Measurements from ENCODE around the gene ENPP6. TPM values are rescaled to one million over a fixed set of nuclear protein-coding genes. Genes with fewer than 3 reads are reported as not detected.

ENPP6 gene
- total RNA-seq, 1 donor from 2014 or later: 0.41 TPM

DNA sequence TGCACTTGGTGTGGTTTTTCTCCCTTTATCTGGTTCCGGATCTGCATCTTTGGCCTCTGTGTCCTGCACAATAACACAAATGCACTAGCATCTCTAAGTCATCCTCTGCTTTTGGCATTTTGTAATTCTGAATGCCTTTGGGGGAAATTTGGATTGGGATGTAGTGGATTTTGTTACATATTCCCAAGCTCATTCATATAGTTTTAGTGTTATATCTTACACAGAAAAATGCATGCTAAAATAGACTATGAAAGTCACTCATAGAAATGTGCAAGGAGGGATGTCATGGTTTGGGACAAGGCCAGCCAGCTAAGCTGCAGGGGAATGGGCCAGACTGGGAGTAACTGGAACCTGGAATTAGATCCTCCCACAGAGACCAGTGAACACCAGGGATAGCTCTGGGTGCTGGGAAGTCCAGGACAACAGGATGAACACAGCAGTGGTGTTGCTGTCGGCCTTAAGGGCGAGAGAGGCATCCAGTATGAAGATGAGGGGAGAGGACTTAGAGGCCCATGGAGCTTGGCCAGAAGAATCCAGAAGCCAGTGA lies 20.1 kb downstream of the ENPP6 start:
- intact Hi-C loops (cut with micrococcal nuclease): no loop called here
- H3K36me3 Mint-ChIP-seq (ENCODE audit: low read depth): no peaks in the 10 kb centered on the region
- H3K27me3 Mint-ChIP-seq (ENCODE audit: low read depth): peaks cover 23% of the 10 kb centered on the region
- H3K4me1 Mint-ChIP-seq (ENCODE audit: low read depth): no peaks in the 10 kb centered on the region
- H3K27ac Mint-ChIP-seq: no peak overlapping the region
- H3K4me3 Mint-ChIP-seq (ENCODE audit: low read depth): no peak overlapping the region
- H3K9me3 Mint-ChIP-seq: no peaks in the 10 kb centered on the region
- no peak for DNase-seq (ENCODE audit: low spot score)

- no peaks in the 10 kb centered on the region for H3K36me3 Mint-ChIP-seq (ENCODE audit: low read depth)
- H3K4me1 Mint-ChIP-seq (ENCODE audit: low read depth): no peaks in the 10 kb centered on the region
- no peaks in the 10 kb centered on the region for H3K9me3 Mint-ChIP-seq
- peaks cover 22% of the 10 kb centered on the region for H3K27me3 Mint-ChIP-seq (ENCODE audit: low read depth)
- DNase-seq (ENCODE audit: low spot score): no peak
- H3K4me3 Mint-ChIP-seq (ENCODE audit: low read depth): no peak overlapping the region
- intact Hi-C loops (cut with micrococcal nuclease): no loop called here
- no peak overlapping the region for H3K27ac Mint-ChIP-seq
Measured at GRCh38 chr4:184196730-184197385, 20.8 kb downstream of the ENPP6 start.

DNA sequence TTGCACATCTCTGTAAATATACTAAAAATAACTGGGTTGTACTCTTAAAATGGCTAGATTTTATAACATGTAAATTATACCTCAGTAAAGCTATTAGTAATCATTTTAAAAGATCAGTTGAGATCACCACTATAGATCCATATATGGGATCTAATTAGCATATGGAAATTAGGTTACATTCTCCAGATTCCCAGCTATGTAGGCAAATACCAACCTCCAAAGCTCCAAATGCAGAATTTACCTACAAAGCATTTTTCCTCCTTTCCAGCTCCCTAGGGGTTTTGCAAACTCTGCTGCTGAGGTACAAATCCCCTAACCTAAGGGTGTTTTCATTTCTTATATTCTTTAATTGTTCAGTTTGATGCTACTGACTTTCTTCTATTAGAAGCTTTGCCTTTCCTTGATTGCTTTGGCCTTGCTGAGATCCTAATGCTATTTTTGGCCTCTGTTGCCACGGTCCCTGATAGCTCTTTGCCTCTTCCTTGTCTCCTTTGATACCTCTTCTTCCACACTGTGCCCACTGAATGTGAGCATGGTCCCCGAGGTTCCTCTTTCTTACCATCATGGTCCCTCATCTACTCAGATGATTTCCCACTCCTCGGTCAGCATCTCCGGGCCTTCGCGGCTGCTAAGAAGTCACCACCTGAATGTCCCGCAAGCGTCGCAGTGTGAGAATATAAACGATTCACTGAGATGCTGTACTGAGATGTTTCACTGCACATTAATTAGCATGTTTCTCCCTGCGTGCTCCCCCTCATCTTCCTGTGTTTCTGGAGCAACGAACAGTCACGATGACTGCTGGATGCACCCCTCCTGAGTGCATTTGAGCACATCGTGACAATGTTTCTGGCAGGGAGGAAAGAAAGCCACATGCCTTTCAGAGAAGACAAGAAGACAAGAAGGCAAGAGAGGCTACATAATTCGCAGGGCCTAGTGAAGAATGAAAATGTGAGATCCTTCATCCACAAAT lies 23.8 kb downstream of the ENPP6 start:
- intact Hi-C loops (cut with micrococcal nuclease): no loop called here
- peaks cover 34% of the 10 kb centered on the region for H3K27me3 Mint-ChIP-seq (ENCODE audit: low read depth)
- H3K4me3 Mint-ChIP-seq (ENCODE audit: low read depth): no peak overlapping the region
- H3K9me3 Mint-ChIP-seq: no peaks in the 10 kb centered on the region
- no peak for DNase-seq (ENCODE audit: low spot score)
- H3K4me1 Mint-ChIP-seq (ENCODE audit: low read depth): no peaks in the 10 kb centered on the region
- H3K36me3 Mint-ChIP-seq (ENCODE audit: low read depth): no peaks in the 10 kb centered on the region
- H3K27ac Mint-ChIP-seq: no peak overlapping the region

- Mint-ChIP-seq H3K4me1 (ENCODE audit: low read depth) (no peaks in the 10 kb centered on the region), H3K27ac (no peak overlapping the region), H3K27me3 (ENCODE audit: low read depth) (peaks cover 34% of the 10 kb centered on the region), H3K36me3 (ENCODE audit: low read depth) (no peaks in the 10 kb centered on the region), H3K9me3 (no peaks in the 10 kb centered on the region), H3K4me3 (ENCODE audit: low read depth) (no peak overlapping the region)
- intact Hi-C loops (cut with micrococcal nuclease): no loop called here
- no peak for DNase-seq (ENCODE audit: low spot score)
Measured at GRCh38 chr4:184192933-184193332, 24.7 kb downstream of the ENPP6 start.

DNA sequence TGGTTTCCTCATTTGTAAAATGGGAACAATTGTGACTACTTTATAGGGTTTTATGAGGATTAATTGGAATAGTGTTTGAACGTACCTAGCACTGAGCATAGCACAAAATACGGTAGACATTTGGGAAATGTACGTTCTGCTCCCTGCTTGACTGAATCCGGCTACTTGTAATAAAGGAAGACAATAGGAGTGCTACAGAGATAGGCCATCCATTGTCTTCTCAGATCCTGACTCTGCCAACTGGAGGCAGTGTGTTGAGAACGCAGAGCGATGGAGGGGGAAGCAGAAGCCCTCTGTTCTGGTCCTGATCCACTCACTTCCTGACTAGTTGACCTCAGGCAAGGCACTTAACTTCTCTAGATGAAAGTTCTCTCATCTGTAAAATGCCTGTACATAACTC lies 26.4 kb downstream of the ENPP6 start:
- Mint-ChIP-seq H3K4me1 (ENCODE audit: low read depth) (no peaks in the 10 kb centered on the region), H3K9me3 (no peaks in the 10 kb centered on the region), H3K27me3 (ENCODE audit: low read depth) (peaks cover 30% of the 10 kb centered on the region), H3K4me3 (ENCODE audit: low read depth) (no peak overlapping the region), H3K36me3 (ENCODE audit: low read depth) (no peaks in the 10 kb centered on the region), H3K27ac (no peak overlapping the region)
- intact Hi-C loops (cut with micrococcal nuclease): no loop called here
- DNase-seq (ENCODE audit: low spot score): no peak

DNA sequence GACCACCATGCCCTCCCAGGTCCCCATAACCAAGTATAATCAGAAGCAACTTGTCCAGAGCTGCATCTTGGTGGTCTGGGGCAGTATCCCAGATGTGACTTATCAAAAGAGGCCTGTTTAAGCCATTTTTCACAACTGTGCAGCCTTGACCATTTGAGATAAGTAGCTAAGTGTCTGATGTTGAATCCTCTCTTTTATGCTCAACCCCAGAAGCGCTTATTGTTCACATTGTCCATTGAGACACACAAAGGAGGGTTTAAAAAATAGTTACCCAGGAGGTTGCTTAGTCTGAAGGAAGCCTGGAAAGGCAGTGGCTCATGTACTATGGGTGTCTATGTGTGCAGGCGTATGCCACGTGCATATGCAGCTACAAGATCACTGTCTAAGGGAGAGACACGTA lies 27.0 kb downstream of the ENPP6 start:
- Mint-ChIP-seq H3K9me3 (no peaks in the 10 kb centered on the region), H3K4me3 (ENCODE audit: low read depth) (no peak overlapping the region), H3K27me3 (ENCODE audit: low read depth) (peaks cover 26% of the 10 kb centered on the region), H3K27ac (no peak overlapping the region), H3K36me3 (ENCODE audit: low read depth) (no peaks in the 10 kb centered on the region), H3K4me1 (ENCODE audit: low read depth) (no peaks in the 10 kb centered on the region)
- intact Hi-C loops (cut with micrococcal nuclease): no loop called here
- DNase-seq (ENCODE audit: low spot score): no peak

DNA sequence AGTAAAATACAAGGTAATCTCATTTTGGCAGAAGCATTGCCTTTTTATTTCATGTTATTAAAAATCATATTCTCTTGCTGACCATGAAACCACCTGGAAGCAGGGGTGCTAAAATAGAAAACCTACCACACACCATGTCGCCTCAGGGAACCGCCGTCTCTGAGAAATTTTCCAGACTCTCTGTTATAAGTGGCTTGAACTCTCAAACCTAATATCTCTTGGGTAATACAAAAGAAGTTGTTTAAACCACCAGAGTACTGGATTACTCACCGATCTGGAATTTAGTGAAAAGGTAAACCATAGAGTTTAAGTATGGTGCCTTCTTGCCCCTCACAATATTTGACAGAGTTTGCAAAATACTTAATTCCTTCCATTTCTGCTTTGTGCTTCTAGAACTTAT lies 27.7 kb downstream of the ENPP6 start:
- Mint-ChIP-seq H3K4me1 (ENCODE audit: low read depth) (no peaks in the 10 kb centered on the region), H3K9me3 (no peaks in the 10 kb centered on the region), H3K4me3 (ENCODE audit: low read depth) (no peak overlapping the region), H3K27ac (no peak overlapping the region), H3K27me3 (ENCODE audit: low read depth) (peaks cover 23% of the 10 kb centered on the region), H3K36me3 (ENCODE audit: low read depth) (no peaks in the 10 kb centered on the region)
- DNase-seq (ENCODE audit: low spot score): no peak
- intact Hi-C loops (cut with micrococcal nuclease): no loop called here

GRCh38 chr4:184188443-184189400 lies 29.0 kb downstream of the ENPP6 start:
- no peaks in the 10 kb centered on the region for H3K9me3 Mint-ChIP-seq
- H3K4me1 Mint-ChIP-seq (ENCODE audit: low read depth): no peaks in the 10 kb centered on the region
- peaks cover 24% of the 10 kb centered on the region for H3K27me3 Mint-ChIP-seq (ENCODE audit: low read depth)
- no peak overlapping the region for H3K4me3 Mint-ChIP-seq (ENCODE audit: low read depth)
- H3K27ac Mint-ChIP-seq: no peak overlapping the region
- DNase-seq (ENCODE audit: low spot score): no peak
- no peaks in the 10 kb centered on the region for H3K36me3 Mint-ChIP-seq (ENCODE audit: low read depth)
- intact Hi-C loops (cut with micrococcal nuclease): no loop called here

DNA sequence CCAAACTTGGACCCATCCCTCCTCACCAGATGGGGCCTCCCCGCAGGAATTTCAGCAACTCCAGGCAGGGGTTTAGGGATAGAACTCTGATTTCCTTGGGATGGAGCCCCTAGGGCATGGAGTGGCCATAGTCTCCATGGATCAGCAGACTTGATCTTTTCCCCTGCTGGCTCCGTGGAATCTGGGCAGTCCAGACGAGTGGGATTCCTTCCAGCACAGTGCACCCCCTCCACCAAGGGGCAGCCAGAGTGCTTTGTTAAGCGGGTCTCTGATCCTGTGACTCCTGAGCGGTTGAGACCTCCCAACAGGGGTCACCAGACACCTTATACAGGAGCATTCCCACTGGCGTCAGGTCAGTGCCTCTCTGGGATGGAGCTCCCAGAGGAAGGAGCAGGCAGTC lies 40.4 kb downstream of the ENPP6 start:
- H3K36me3 Mint-ChIP-seq (ENCODE audit: low read depth): no peaks in the 10 kb centered on the region
- no peak overlapping the region for H3K4me3 Mint-ChIP-seq (ENCODE audit: low read depth)
- no peaks in the 10 kb centered on the region for H3K4me1 Mint-ChIP-seq (ENCODE audit: low read depth)
- no peaks in the 10 kb centered on the region for H3K27me3 Mint-ChIP-seq (ENCODE audit: low read depth)
- H3K9me3 Mint-ChIP-seq: peaks cover 23% of the 10 kb centered on the region
- no peak overlapping the region for H3K27ac Mint-ChIP-seq
- DNase-seq (ENCODE audit: low spot score): no peak
- intact Hi-C loops (cut with micrococcal nuclease): no loop called here

DNA sequence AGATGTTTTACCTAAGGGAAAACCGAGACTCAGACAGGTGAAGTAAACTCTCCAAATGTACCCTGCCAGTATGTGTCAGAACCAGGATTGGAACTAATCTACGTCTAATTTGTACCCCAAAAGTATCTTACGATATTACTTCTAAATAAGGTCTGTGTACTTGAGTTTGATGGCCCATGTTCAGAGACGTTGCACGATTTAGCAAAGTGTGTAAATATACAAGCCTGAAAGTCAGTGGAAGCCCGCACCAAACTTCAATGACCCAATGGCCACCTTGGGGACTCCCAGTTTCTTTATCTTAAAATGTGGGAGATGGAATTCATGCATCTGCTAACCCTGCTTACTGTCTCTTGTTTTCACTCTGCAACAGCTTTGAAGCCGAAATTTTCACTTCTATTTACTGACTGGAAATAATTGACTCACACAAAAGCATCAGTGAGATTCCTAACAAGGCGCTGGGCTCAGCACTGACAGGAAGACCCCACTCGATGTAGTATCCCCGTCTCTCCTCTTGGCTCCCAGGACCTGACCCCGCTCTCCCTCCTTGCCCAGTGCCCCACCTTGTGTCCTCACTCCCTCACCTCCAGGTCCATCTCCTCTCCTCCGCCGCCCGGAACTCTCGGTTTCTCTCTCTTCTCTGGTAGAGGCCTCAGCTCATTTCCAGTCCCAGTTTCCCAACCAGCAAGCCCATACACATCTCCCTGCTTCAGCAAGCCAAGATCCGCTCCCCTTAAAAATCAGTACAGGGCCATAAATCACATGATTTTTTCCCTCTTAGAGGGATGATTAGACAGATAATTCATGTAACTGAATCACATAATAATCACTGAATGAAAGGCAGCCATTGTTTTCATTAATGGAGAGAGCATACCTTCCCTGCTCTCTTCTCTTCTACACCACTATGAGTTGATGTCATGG lies 42.8 kb downstream of the ENPP6 start:
- no peak for DNase-seq (ENCODE audit: low spot score)
- peaks cover 12% of the 10 kb centered on the region for H3K4me1 Mint-ChIP-seq (ENCODE audit: low read depth)
- no peak overlapping the region for H3K4me3 Mint-ChIP-seq (ENCODE audit: low read depth)
- no peaks in the 10 kb centered on the region for H3K36me3 Mint-ChIP-seq (ENCODE audit: low read depth)
- intact Hi-C loops (cut with micrococcal nuclease): no loop called here
- no peak overlapping the region for H3K27ac Mint-ChIP-seq
- H3K9me3 Mint-ChIP-seq: peaks cover 15% of the 10 kb centered on the region
- H3K27me3 Mint-ChIP-seq (ENCODE audit: low read depth): peaks cover 4% of the 10 kb centered on the region

DNA sequence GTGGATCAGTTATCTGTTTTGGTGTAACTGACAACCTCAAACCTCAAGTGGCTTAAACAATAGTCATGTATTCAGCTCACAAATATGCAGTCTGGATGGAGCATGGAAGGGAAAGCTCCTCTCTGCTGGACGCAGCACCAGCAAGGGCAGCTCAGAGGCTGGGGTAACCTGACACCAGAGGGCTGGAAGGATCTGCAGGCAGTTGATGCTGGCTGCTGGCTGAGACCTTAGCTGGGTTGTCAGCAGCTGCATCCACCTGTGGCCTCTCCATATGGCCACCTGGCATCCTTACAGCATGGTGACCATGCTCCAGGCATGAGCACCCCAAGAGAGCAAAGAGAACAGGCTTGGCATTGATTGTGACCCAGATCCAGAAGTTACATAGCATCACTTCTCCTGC lies 46.7 kb downstream of the ENPP6 start:
- no peak for DNase-seq (ENCODE audit: low spot score)
- H3K4me3 Mint-ChIP-seq (ENCODE audit: low read depth): no peak overlapping the region
- no peaks in the 10 kb centered on the region for H3K9me3 Mint-ChIP-seq
- H3K4me1 Mint-ChIP-seq (ENCODE audit: low read depth): peaks cover 17% of the 10 kb centered on the region
- H3K27ac Mint-ChIP-seq: no peak overlapping the region
- no peaks in the 10 kb centered on the region for H3K36me3 Mint-ChIP-seq (ENCODE audit: low read depth)
- peaks cover 27% of the 10 kb centered on the region for H3K27me3 Mint-ChIP-seq (ENCODE audit: low read depth)
- intact Hi-C loops (cut with micrococcal nuclease): no loop called here
